Neural cell (in vitro differentiated cells): ENCODE measurements around the gene APP.

Source experiments
- CTCF ChIP-seq: fragments of 450-650 bp; IDR thresholded peaks from 2 replicates; pipeline ENCODE4 v1.5.1; 2014; ENCODE audit warnings: antibody characterized with exemption, mild to moderate bottlenecking, moderate library complexity; ENCODE audit not compliant: poor library complexity, severe bottlenecking
- EP300 ChIP-seq: fragments of 450-650 bp; conservative IDR thresholded peaks from 2 replicates; pipeline ENCODE4 v1.6.1; 2014; ENCODE audit warnings: antibody characterized with exemption, mild to moderate bottlenecking, moderate library complexity; ENCODE audit not compliant: poor library complexity, severe bottlenecking
- EZH2 ChIP-seq: fragments of 200-600, 300-800 bp; shearing (Covaris generic), sonication (generic); IDR thresholded peaks from 2 replicates; pipeline ENCODE4 v1.6.1; 2014; ENCODE audit warnings: antibody characterized with exemption, low read length, borderline replicate concordance, mild to moderate bottlenecking; ENCODE audit not compliant: insufficient read depth, poor library complexity, severe bottlenecking
- POLR2AphosphoS5 ChIP-seq: IDR thresholded peaks from 2 replicates; pipeline ENCODE4 v1.6.1; 2012
- REST ChIP-seq: IDR thresholded peaks from 2 replicates; pipeline ENCODE4 v1.6.1; 2012; ENCODE audit warnings: borderline replicate concordance
- SMC3 ChIP-seq: fragments of 450-650 bp; conservative IDR thresholded peaks from 2 replicates; pipeline ENCODE4 v1.6.1; 2014; ENCODE audit warnings: antibody characterized with exemption, mild to moderate bottlenecking, moderate library complexity; ENCODE audit not compliant: poor library complexity
- TAF1 ChIP-seq: IDR thresholded peaks from 2 replicates; pipeline ENCODE4 v1.6.1; 2012; ENCODE audit warnings: low read depth

GRCh38 chr21:26093122-26093521 lies 77.4 kb downstream of the APP start:
- TF ChIP-seq EP300 (no peak), EZH2 (no peak), POLR2AphosphoS5 (no peak), SMC3 (no peak), CTCF (no peak), REST (no peak), TAF1 (no peak)
